HepG2 (cell line): ENCODE data around the gene FUNDC1. TPM values are rescaled to one million over a fixed set of nuclear protein-coding genes. Genes with fewer than 3 reads are reported as not detected.

Experiments used
- ATAC-seq: fragments of 200-7000 bp; cut with Tn5 transposase; 3 replicates; pipeline ENCODE4 v1.9.1; 2020; ENCODE audit warnings: mild to moderate bottlenecking, moderate library complexity
- BruUV-seq: library from RNA; stranded (reverse); fragments of 400-500 nt; replicated peaks from 2 replicates; lab custom pipeline; 2021; lab: Mats Ljungman, UMichigan
- CTCF ChIA-PET: fragments of 300-600 bp; formaldehyde crosslinking; extraction: SDS; loops from one replicate; lab custom pipeline; 2021; ENCODE audit warnings: low total read pairs, inconsistent platforms, low intra/inter-chr PET ratio; lab: Yijun Ruan, JAX
- POLR2A ChIA-PET: fragments of 350-600 bp; sonication (Branson Sonifier 250); formaldehyde crosslinking; loops from one replicate; lab custom pipeline; 2020; ENCODE audit warnings: antibody characterized with exemption, inconsistent platforms; lab: Yijun Ruan, JAX
- DNase-seq: peaks from one replicate; pipeline ENCODE4 v3.0.0-alpha.2; 2015; ENCODE audit warnings: low spot score
- FAIRE-seq: peaks from 3 replicates; lab custom pipeline; 2011; peaks lifted over from hg19 to GRCh38; lab: Jason Lieb, UNC
- H2AFZ ChIP-seq: one replicate; pipeline ENCODE4 v1.6.1; 2011; ENCODE audit warnings: low read length, inconsistent platforms
- H3K27ac ChIP-seq: fragments of 300-600 bp; 3 replicates; pipeline ENCODE4 v1.8.0; 2011; ENCODE audit warnings: mixed run types, mild to moderate bottlenecking, mixed read lengths, low read length, inconsistent platforms; ENCODE audit not compliant: insufficient read depth; ENCODE audit errors: extremely low read length
- H3K27me3 ChIP-seq, 2 experiments: fragments of 200-600 bp in 1 of 2; 2 replicates in 1 of 2; 3 replicates in 1 of 2; pipeline versions ENCODE4 v1.6.0 to v1.8.0; 2011; ENCODE audit warnings: low read length in 2 of 2, mild to moderate bottlenecking in 2 of 2, moderate library complexity in 2 of 2, inconsistent platforms in 1 of 2; ENCODE audit not compliant: insufficient read depth in 2 of 2, control insufficient read depth in 1 of 2
- H3K36me3 ChIP-seq, 2 experiments: fragments of 200-600 bp in 1 of 2; replicated peaks in 1 of 2; 2 replicates in 1 of 2; 3 replicates in 1 of 2; pipeline versions ENCODE4 v1.5.1 to v1.8.0; 2011; ENCODE audit warnings: low read length in 2 of 2, inconsistent platforms in 1 of 2; ENCODE audit not compliant: insufficient read depth in 2 of 2, control insufficient read depth in 1 of 2
- H3K4me1 ChIP-seq: 2 replicates; pipeline ENCODE4 v1.5.1; 2012; ENCODE audit warnings: low read length, inconsistent platforms; ENCODE audit not compliant: insufficient read depth
- H3K4me2 ChIP-seq: 2 replicates; pipeline ENCODE4 v1.6.0; 2011; ENCODE audit warnings: low read depth, low read length, inconsistent platforms
- H3K4me3 ChIP-seq, 3 experiments: fragments of 200-600 bp in 1 of 3; sonication (generic), shearing (Covaris generic) in 1 of 3; replicated peaks in 1 of 3; 2 replicates each; pipeline ENCODE4 v1.5.1; 2011 to 2016; ENCODE audit warnings: low read length in 3 of 3, inconsistent platforms in 2 of 3, low read depth in 2 of 3, mild to moderate bottlenecking in 2 of 3, control low read depth in 1 of 3, mixed read lengths in 1 of 3; ENCODE audit not compliant: insufficient read depth in 1 of 3
- H3K79me2 ChIP-seq: one replicate; pipeline ENCODE4 v1.6.1; 2011; ENCODE audit warnings: low read length, inconsistent platforms; ENCODE audit not compliant: insufficient read depth
- H3K9ac ChIP-seq: 2 replicates; pipeline ENCODE4 v1.6.0; 2011; ENCODE audit warnings: mild to moderate bottlenecking, low read depth, low read length, inconsistent platforms; ENCODE audit not compliant: insufficient read depth
- H3K9me3 ChIP-seq: 2 replicates; pipeline ENCODE4 v1.5.1; 2012; ENCODE audit warnings: mild to moderate bottlenecking, low read length
- H4K20me1 ChIP-seq: 2 replicates; pipeline ENCODE4 v1.6.0; 2011; ENCODE audit warnings: inconsistent platforms, mild to moderate bottlenecking, low read length, moderate library complexity; ENCODE audit not compliant: insufficient read depth
- ATM ChIP-seq: fragments of 450-650 bp; IDR thresholded peaks from 2 replicates; pipeline ENCODE4 v1.7.1; 2017; ENCODE audit warnings: mild to moderate bottlenecking, borderline replicate concordance
- DMAP1 ChIP-seq: IDR thresholded peaks from 2 replicates; pipeline ENCODE4 v1.6.1; 2016
- KDM6A ChIP-seq: IDR thresholded peaks from 2 replicates; pipeline ENCODE4 v1.6.1; 2016; ENCODE audit warnings: low read depth
- KMT2A ChIP-seq: sonication (generic); formaldehyde crosslinking; IDR thresholded peaks from 2 replicates; pipeline ENCODE4 v1.4.0; 2020; ENCODE audit warnings: missing genetic modification reagents
- U2AF1 ChIP-seq: fragments of 200-400 bp; formaldehyde crosslinking; optimal IDR thresholded peaks from 2 replicates; pipeline ENCODE3; 2017; ENCODE audit warnings: mild to moderate bottlenecking, low read depth, low read length
- ZNF10 ChIP-seq: sonication (generic); formaldehyde crosslinking; IDR thresholded peaks from 2 replicates; pipeline ENCODE4 v1.4.0; 2020; ENCODE audit warnings: mild to moderate bottlenecking, low read depth, missing genetic modification reagents, borderline replicate concordance
- ZNF44 ChIP-seq: sonication (generic); formaldehyde crosslinking; IDR thresholded peaks from 2 replicates; pipeline ENCODE4 v1.5.1; 2020; ENCODE audit warnings: mild to moderate bottlenecking, missing genetic modification reagents
- ZNF761 ChIP-seq: sonication (generic); formaldehyde crosslinking; conservative IDR thresholded peaks from 2 replicates; pipeline ENCODE4 v1.4.0; 2020; ENCODE audit warnings: mild to moderate bottlenecking, missing genetic modification reagents
- ZNF790 ChIP-seq: sonication (generic); formaldehyde crosslinking; IDR thresholded peaks from 2 replicates; pipeline ENCODE4 v1.8.0; 2022; ENCODE audit warnings: missing genetic modification reagents, mild to moderate bottlenecking, borderline replicate concordance
- ZXDC ChIP-seq: sonication (generic); formaldehyde crosslinking; IDR thresholded peaks from 2 replicates; pipeline ENCODE4 v1.5.0; 2020; ENCODE audit warnings: mild to moderate bottlenecking, missing genetic modification reagents
- WGBS: methylation state at CpG from one replicate; pipeline ENCODE4 v1.1.6; 2017; ENCODE audit warnings: low lambda C conversion rate; 5-methylcytosine and 5-hydroxymethylcytosine counted together
- in situ Hi-C: cut with HindIII; loops from 2 replicates; pipeline ENCODE4 v1.10.0; 2017; ENCODE audit warnings: low pct_unique_long_range_greater_than_20kb; ENCODE audit not compliant: extremely low pct_ligation_motif_present
- intact Hi-C: fragments of 100-400 bp; cut with micrococcal nuclease; formaldehyde crosslinking; loops from one replicate; pipeline ENCODE4 v1.10.0; 2022; ENCODE audit not compliant: unreplicated experiment
- polyA plus RNA-seq, 8 experiments: library from polyadenylated mRNA; depleted of rRNA in 3 of 8; stranded (reverse) in 7 of 8; unstranded in 1 of 8; fragments of >200 nt; fragmentation: Illumina TruSeq in 4 of 8; extraction: Trizol in 4 of 8; gene quantifications; 2 replicates each; pipeline versions ENCODE4 v1.2.1 to v1.2.3, GENCODE V29; 2011 to 2016; ENCODE audit warnings: low read depth in 4 of 8, missing spikeins in 1 of 8, mixed read lengths in 1 of 8; ENCODE audit not compliant: insufficient read depth in 1 of 8
- total RNA-seq, 5 experiments: library from RNA; depleted of rRNA; stranded (reverse); fragments of >200 nt; fragmentation: Illumina TruSeq; extraction: Trizol; gene quantifications; 2 replicates each; pipeline ENCODE4 v1.2.3, GENCODE V29; 2016; ENCODE audit warnings: low read depth in 1 of 5
- TF ChIP-seq, protein P1 (sequence below): sonication (generic); formaldehyde crosslinking; IDR thresholded peaks from 2 replicates; pipeline ENCODE4 v1.5.1; 2020; ENCODE audit warnings: missing genetic modification reagents, mild to moderate bottlenecking, borderline replicate concordance
- TF ChIP-seq, protein P2 (sequence below): sonication (generic); formaldehyde crosslinking; IDR thresholded peaks from 2 replicates; pipeline ENCODE4 v1.4.0; 2020; ENCODE audit warnings: missing genetic modification reagents

The FUNDC1 gene
- total and polyA plus RNA-seq, 2 of the 13 experiments (the other 11 are each of a cell fraction or from before 2014, with no cell fraction given) = 11.9 to 13.9 TPM

DNA sequence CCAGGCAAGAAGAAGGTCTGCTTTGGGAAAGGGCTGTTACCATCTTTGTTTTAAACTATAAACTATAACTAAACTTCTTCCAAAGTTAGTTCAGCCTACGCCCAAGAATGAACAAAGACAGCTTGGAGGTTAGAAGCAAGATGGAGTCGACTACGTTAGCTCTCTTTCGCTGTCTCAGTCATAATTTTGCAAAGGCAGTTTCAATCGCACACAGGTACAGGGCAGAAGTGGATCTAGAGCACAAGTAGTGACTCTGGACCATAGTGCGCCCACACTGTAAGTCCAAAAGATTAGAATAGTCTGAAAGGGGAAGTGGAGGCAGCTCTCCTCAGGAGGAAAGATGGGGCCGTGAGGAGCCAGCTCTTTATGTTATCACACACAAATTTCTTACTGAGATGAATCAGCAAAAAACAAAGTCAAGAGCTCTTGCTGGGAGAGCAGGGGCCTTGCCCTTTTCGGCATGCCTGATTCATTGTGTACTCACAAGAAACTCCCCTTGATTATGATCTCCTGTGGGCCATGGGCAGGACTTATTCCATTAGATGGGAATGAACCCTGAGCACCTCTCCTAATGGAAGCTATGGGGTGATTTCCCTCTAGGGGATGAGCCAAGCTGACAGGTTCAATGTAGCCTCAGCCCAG, 58.6 kb downstream of the FUNDC1 start:
- Histone ChIP-seq H4K20me1 (no peaks in the 10 kb centered on the region), H3K4me1 (no peaks in the 10 kb centered on the region), H3K9me3 (no peaks in the 10 kb centered on the region), H3K79me2 (no peaks in the 10 kb centered on the region), H3K36me3 (no peaks in the 10 kb centered on the region), H3K27me3 (no peaks in the 10 kb centered on the region), H3K27ac (no peak overlapping the region), H3K4me2 (no peak overlapping the region), H3K4me3 (no peak overlapping the region), H2AFZ (no peak overlapping the region), H3K9ac (no peak overlapping the region)
- BruUV-seq = no TSS peak
- no peak for TF ChIP-seq KDM6A
- WGBS = 58% methylated on average over 7 of the region's 8 CpGs
- in situ Hi-C loops = no loop called here
- ChIA-PET POLR2A (no interaction called here), CTCF (no interaction called here)
- intact Hi-C loops = no loop called here
- no peak for ATAC-seq
- no peak for DNase-seq
- no peak for FAIRE-seq

DNA sequence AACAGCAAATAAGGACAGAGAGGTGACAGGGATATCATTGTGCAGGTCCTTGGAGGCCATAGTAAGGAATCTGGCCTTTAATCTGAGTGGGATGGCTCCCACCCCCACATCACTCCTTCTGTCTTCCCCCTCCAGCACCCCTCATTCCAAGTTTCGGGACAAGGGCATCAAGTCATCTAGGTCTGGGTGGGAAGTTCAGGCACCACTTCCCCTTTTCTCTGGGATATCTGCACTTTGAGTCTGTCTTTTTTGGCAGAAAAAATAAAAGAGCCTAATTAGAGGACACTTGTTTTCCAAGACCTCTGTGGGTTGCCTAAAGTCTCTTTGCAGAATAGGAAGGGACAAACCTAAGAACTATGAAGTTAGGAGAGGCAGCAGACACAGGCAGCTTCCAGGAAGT, 60.1 kb downstream of the FUNDC1 start:
- ChIA-PET POLR2A (no interaction called here), CTCF (no interaction called here)
- TF ChIP-seq ZNF761 (CRISPR knock-in tag) (no peak), ATM (no peak), ZNF10 (CRISPR knock-in tag) (no peak), KMT2A (CRISPR knock-in tag) (no peak), ZNF790 (CRISPR knock-in tag) (no peak), ZXDC (CRISPR knock-in tag) (no peak), ZNF44 (CRISPR knock-in tag) (no peak), U2AF1 (no peak), DMAP1 (CRISPR knock-in tag) (no peak)
- TF ChIP-seq, protein P1, sequence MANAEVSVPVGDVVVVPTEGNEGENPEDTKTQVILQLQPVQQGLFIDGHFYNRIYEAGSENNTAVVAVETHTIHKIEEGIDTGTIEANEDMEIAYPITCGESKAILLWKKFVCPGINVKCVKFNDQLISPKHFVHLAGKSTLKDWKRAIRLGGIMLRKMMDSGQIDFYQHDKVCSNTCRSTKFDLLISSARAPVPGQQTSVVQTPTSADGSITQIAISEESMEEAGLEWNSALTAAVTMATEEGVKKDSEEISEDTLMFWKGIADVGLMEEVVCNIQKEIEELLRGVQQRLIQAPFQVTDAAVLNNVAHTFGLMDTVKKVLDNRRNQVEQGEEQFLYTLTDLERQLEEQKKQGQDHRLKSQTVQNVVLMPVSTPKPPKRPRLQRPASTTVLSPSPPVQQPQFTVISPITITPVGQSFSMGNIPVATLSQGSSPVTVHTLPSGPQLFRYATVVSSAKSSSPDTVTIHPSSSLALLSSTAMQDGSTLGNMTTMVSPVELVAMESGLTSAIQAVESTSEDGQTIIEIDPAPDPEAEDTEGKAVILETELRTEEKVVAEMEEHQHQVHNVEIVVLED (CRISPR knock-in tag) = no peak
- TF ChIP-seq, protein P2, sequence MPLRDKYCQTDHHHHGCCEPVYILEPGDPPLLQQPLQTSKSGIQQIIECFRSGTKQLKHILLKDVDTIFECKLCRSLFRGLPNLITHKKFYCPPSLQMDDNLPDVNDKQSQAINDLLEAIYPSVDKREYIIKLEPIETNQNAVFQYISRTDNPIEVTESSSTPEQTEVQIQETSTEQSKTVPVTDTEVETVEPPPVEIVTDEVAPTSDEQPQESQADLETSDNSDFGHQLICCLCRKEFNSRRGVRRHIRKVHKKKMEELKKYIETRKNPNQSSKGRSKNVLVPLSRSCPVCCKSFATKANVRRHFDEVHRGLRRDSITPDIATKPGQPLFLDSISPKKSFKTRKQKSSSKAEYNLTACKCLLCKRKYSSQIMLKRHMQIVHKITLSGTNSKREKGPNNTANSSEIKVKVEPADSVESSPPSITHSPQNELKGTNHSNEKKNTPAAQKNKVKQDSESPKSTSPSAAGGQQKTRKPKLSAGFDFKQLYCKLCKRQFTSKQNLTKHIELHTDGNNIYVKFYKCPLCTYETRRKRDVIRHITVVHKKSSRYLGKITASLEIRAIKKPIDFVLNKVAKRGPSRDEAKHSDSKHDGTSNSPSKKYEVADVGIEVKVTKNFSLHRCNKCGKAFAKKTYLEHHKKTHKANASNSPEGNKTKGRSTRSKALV (CRISPR knock-in tag) = no peak
- Histone ChIP-seq H3K4me2 (no peak overlapping the region), H3K9ac (no peak overlapping the region), H3K36me3 (no peaks in the 10 kb centered on the region), H3K4me3 (no peak overlapping the region), H2AFZ (no peak overlapping the region), H3K4me1 (no peaks in the 10 kb centered on the region), H3K9me3 (no peaks in the 10 kb centered on the region), H4K20me1 (no peaks in the 10 kb centered on the region), H3K27ac (no peak overlapping the region), H3K79me2 (no peaks in the 10 kb centered on the region), H3K27me3 (no peaks in the 10 kb centered on the region)
- DNase-seq (no peak), FAIRE-seq (no peak), ATAC-seq (no peak)
- intact Hi-C loops = no loop called here
- no TSS peak for BruUV-seq
- in situ Hi-C loops = no loop called here
- WGBS = 0% methylated on average over 1 of the region's 1 CpG
